ENCODE measurements around the gene PYGB. TPM values are rescaled to one million over a fixed set of nuclear protein-coding genes. Genes with fewer than 3 reads are reported as not detected.

The PYGB gene
- total RNA-seq, 1 experiment from 2014 or later, result 288 TPM

- DNase-seq (ENCODE audit: low read depth), result peak; percentile 55
- in situ Hi-C loops (cut with HindIII; ENCODE audit: low pct_unique_long_range_greater_than_20kb, low sequenced_read_pairs), result no loop called here
These were observed 66.9 kb downstream of the PYGB start for GRCh38 chr20:25314497-25315417.

- in situ Hi-C loops (cut with HindIII; ENCODE audit: low pct_unique_long_range_greater_than_20kb, low sequenced_read_pairs), result no loop called here
- peak; percentile 64 for DNase-seq (ENCODE audit: low read depth)
These were observed 67.7 kb downstream of the PYGB start for GRCh38 chr20:25315418-25316210.

- in situ Hi-C loops (cut with HindIII; ENCODE audit: low pct_unique_long_range_greater_than_20kb, low sequenced_read_pairs), result no loop called here
- DNase-seq (ENCODE audit: low read depth), result no peak
These were observed 68.8 kb downstream of the PYGB start for GRCh38 chr20:25316506-25317190.

- in situ Hi-C loops (cut with HindIII; ENCODE audit: low pct_unique_long_range_greater_than_20kb, low sequenced_read_pairs), result no loop called here
- no peak for DNase-seq (ENCODE audit: low read depth)
These were observed 69.6 kb downstream of the PYGB start for GRCh38 chr20:25317351-25318075.

- no peak for DNase-seq (ENCODE audit: low read depth)
- in situ Hi-C loops (cut with HindIII; ENCODE audit: low pct_unique_long_range_greater_than_20kb, low sequenced_read_pairs), result no loop called here
These were observed 70.8 kb downstream of the PYGB start for GRCh38 chr20:25318471-25319240.

- DNase-seq (ENCODE audit: low read depth), result no peak
- in situ Hi-C loops (cut with HindIII; ENCODE audit: low pct_unique_long_range_greater_than_20kb, low sequenced_read_pairs), result no loop called here
These were observed 71.6 kb downstream of the PYGB start for GRCh38 chr20:25319241-25320034.

GRCh38 chr20:25320035-25320800 lies 72.3 kb downstream of the PYGB start:
- no peak for DNase-seq (ENCODE audit: low read depth)
- in situ Hi-C loops (cut with HindIII; ENCODE audit: low pct_unique_long_range_greater_than_20kb, low sequenced_read_pairs), result no loop called here

GRCh38 chr20:25321262-25321831 lies 73.5 kb downstream of the PYGB start:
- in situ Hi-C loops (cut with HindIII; ENCODE audit: low pct_unique_long_range_greater_than_20kb, low sequenced_read_pairs), result no loop called here
- DNase-seq (ENCODE audit: low read depth), result no peak

- in situ Hi-C loops (cut with HindIII; ENCODE audit: low pct_unique_long_range_greater_than_20kb, low sequenced_read_pairs), result no loop called here
- DNase-seq (ENCODE audit: low read depth), result no peak
These were observed 74.1 kb downstream of the PYGB start for GRCh38 chr20:25321991-25322390.

- in situ Hi-C loops (cut with HindIII; ENCODE audit: low pct_unique_long_range_greater_than_20kb, low sequenced_read_pairs), result no loop called here
- no peak for DNase-seq (ENCODE audit: low read depth)
These were observed 75.8 kb downstream of the PYGB start for GRCh38 chr20:25323496-25324246.

- no peak for DNase-seq (ENCODE audit: low read depth)
- in situ Hi-C loops (cut with HindIII; ENCODE audit: low pct_unique_long_range_greater_than_20kb, low sequenced_read_pairs), result no loop called here
These were observed 76.5 kb downstream of the PYGB start for GRCh38 chr20:25324412-25324811.

GRCh38 chr20:25325073-25325472 lies 77.2 kb downstream of the PYGB start:
- in situ Hi-C loops (cut with HindIII; ENCODE audit: low pct_unique_long_range_greater_than_20kb, low sequenced_read_pairs), result no loop called here
- no peak for DNase-seq (ENCODE audit: low read depth)

GRCh38 chr20:25325997-25326396 lies 78.1 kb downstream of the PYGB start:
- in situ Hi-C loops (cut with HindIII; ENCODE audit: low pct_unique_long_range_greater_than_20kb, low sequenced_read_pairs), result no loop called here
- no peak for DNase-seq (ENCODE audit: low read depth)

GRCh38 chr20:25327521-25328235 lies 79.8 kb downstream of the PYGB start:
- in situ Hi-C loops (cut with HindIII; ENCODE audit: low pct_unique_long_range_greater_than_20kb, low sequenced_read_pairs), result no loop called here
- peak; percentile 17 for DNase-seq (ENCODE audit: low read depth)
